H1 (cell line): ENCODE data around the gene SGMS1. TPM values are rescaled to one million over a fixed set of nuclear protein-coding genes. Genes with fewer than 3 reads are reported as not detected.

Experiments used
- CTCF ChIA-PET: fragments of 300-600 bp; sonication (Branson Sonifier 250); formaldehyde crosslinking; loops from one replicate; lab custom pipeline; 2021; ENCODE audit not compliant: partially characterized antibody; lab: Charles Lee
- POLR2A ChIA-PET: fragments of 300-600 bp; sonication (Branson Sonifier 250); formaldehyde crosslinking; loops from one replicate; lab custom pipeline; 2021; ENCODE audit warnings: inconsistent platforms; ENCODE audit not compliant: partially characterized antibody; lab: Charles Lee
- DNase-seq, 2 experiments: peaks; one replicate each; pipeline versions ENCODE4 v3.0.0 to v3.0.0-alpha.2; 2010 to 2022; ENCODE audit warnings: low spot score in 2 of 2, low read depth in 1 of 2, mixed read lengths in 1 of 2
- FAIRE-seq: peaks from 2 replicates; lab custom pipeline; 2011; peaks lifted over from hg19 to GRCh38; lab: Jason Lieb, UNC
- H2AFZ ChIP-seq: 2 replicates; pipeline ENCODE4 v1.8.1; 2012; ENCODE audit warnings: low read length, inconsistent platforms
- H2AK5ac ChIP-seq: 2 replicates; pipeline ENCODE4 v1.6.1; 2013; ENCODE audit warnings: low read depth, low read length
- H2BK120ac ChIP-seq: replicated peaks from 2 replicates; pipeline ENCODE3; 2013; ENCODE audit warnings: low read depth, low read length, inconsistent platforms
- H2BK12ac ChIP-seq: 2 replicates; pipeline ENCODE4 v1.6.1; 2013; ENCODE audit warnings: low read depth, low read length
- H2BK15ac ChIP-seq: 2 replicates; pipeline ENCODE4 v1.6.1; 2013; ENCODE audit warnings: low read length
- H2BK20ac ChIP-seq: 2 replicates; pipeline ENCODE4 v1.6.1; 2013; ENCODE audit warnings: low read length
- H2BK5ac ChIP-seq: 2 replicates; pipeline ENCODE4 v1.6.1; 2013; ENCODE audit warnings: low read depth, low read length
- H3K14ac ChIP-seq: 2 replicates; pipeline ENCODE4 v1.6.1; 2013; ENCODE audit warnings: inconsistent platforms; ENCODE audit not compliant: insufficient read length
- H3K18ac ChIP-seq: 2 replicates; pipeline ENCODE4 v1.6.1; 2013; ENCODE audit warnings: low read length; ENCODE audit errors: extremely low read depth
- H3K23ac ChIP-seq: 2 replicates; pipeline ENCODE4 v1.6.1; 2013; ENCODE audit warnings: inconsistent platforms; ENCODE audit not compliant: insufficient read length
- H3K23me2 ChIP-seq: 2 replicates; pipeline ENCODE4 v1.6.1; 2013; ENCODE audit warnings: low read depth, low read length
- H3K27ac ChIP-seq: 2 replicates; pipeline ENCODE4 v1.6.1; 2011; ENCODE audit warnings: low read depth, low read length, inconsistent platforms
- H3K27me3 ChIP-seq, 4 experiments: replicated peaks in 1 of 4; 1 replicate in 1 of 4; 2 replicates in 3 of 4; pipeline versions ENCODE4 v1.6.1 to v1.8.1; 2011 to 2013; ENCODE audit warnings: low read length in 3 of 4, mild to moderate bottlenecking in 3 of 4, inconsistent platforms in 2 of 4, mixed read lengths in 2 of 4, moderate library complexity in 1 of 4; ENCODE audit not compliant: control insufficient read depth in 3 of 4, insufficient read depth in 3 of 4; ENCODE audit errors: extremely low read depth in 1 of 4
- H3K36me3 ChIP-seq, 4 experiments: 2 replicates each; pipeline versions ENCODE4 v1.6.1 to v1.8.1; 2011 to 2013; ENCODE audit warnings: mild to moderate bottlenecking in 4 of 4, low read length in 3 of 4, moderate library complexity in 2 of 4, control low read depth in 1 of 4, inconsistent platforms in 1 of 4; ENCODE audit not compliant: insufficient read depth in 4 of 4, control insufficient read depth in 2 of 4
- H3K4ac ChIP-seq: replicated peaks from 2 replicates; pipeline ENCODE3; 2013; ENCODE audit warnings: low read length, low read depth, mixed read lengths, inconsistent platforms; ENCODE audit not compliant: insufficient read length
- H3K4me1 ChIP-seq, 4 experiments: replicated peaks in 1 of 4; 1 replicate in 1 of 4; 2 replicates in 3 of 4; pipeline versions ENCODE4 v1.6.1 to v1.8.1; 2011 to 2013; ENCODE audit warnings: low read length in 3 of 4, inconsistent platforms in 2 of 4, mixed read lengths in 1 of 4; ENCODE audit not compliant: insufficient read depth in 4 of 4, control insufficient read depth in 3 of 4
- H3K4me2 ChIP-seq, 2 experiments: 2 replicates each; pipeline versions ENCODE4 v1.6.1 to v1.8.1; 2011 to 2013; ENCODE audit warnings: low read depth in 2 of 2, low read length in 2 of 2, control low read depth in 1 of 2, inconsistent platforms in 1 of 2, mild to moderate bottlenecking in 1 of 2; ENCODE audit not compliant: insufficient read depth in 1 of 2
- H3K4me3 ChIP-seq, 4 experiments: fragments of 200-600, 300-600 bp in 1 of 4; sonication (generic), shearing (Covaris generic), sonication (Bioruptor Twin) in 1 of 4; 2 replicates each; pipeline versions ENCODE4 v1.5.1 to v1.8.1; 2011 to 2016; ENCODE audit warnings: low read length in 4 of 4, low read depth in 3 of 4, control low read depth in 2 of 4, inconsistent platforms in 2 of 4, mild to moderate bottlenecking in 2 of 4, mixed read lengths in 1 of 4, moderate library complexity in 1 of 4; ENCODE audit not compliant: insufficient read depth in 2 of 4; ENCODE audit errors: extremely low read depth in 1 of 4
- H3K56ac ChIP-seq: replicated peaks from 2 replicates; pipeline ENCODE3; 2013; ENCODE audit warnings: low read depth, mild to moderate bottlenecking, mixed read lengths, low read length, inconsistent platforms; ENCODE audit not compliant: insufficient read length
- H3K79me1 ChIP-seq: 2 replicates; pipeline ENCODE4 v1.6.1; 2013; ENCODE audit warnings: low read depth, low read length, control low read depth
- H3K79me2 ChIP-seq, 2 experiments: 2 replicates each; pipeline versions ENCODE4 v1.6.1 to v1.8.1; 2012 to 2013; ENCODE audit warnings: low read length in 2 of 2, mild to moderate bottlenecking in 2 of 2, inconsistent platforms in 1 of 2; ENCODE audit not compliant: insufficient read depth in 2 of 2, control insufficient read depth in 1 of 2
- H3K9ac ChIP-seq, 4 experiments: replicated peaks in 1 of 4; 1 replicate in 1 of 4; 2 replicates in 3 of 4; pipeline versions ENCODE4 v1.6.1 to v1.8.1; 2011 to 2013; ENCODE audit warnings: low read depth in 3 of 4, low read length in 3 of 4, control low read depth in 2 of 4, mild to moderate bottlenecking in 2 of 4, moderate library complexity in 2 of 4, inconsistent platforms in 1 of 4; ENCODE audit errors: extremely low read depth in 1 of 4
- H3K9me3 ChIP-seq, 2 experiments: 2 replicates each; pipeline versions ENCODE4 v1.6.1 to v1.8.1; 2012 to 2013; ENCODE audit warnings: mild to moderate bottlenecking in 2 of 2, moderate library complexity in 2 of 2, control low read depth in 1 of 2, inconsistent platforms in 1 of 2, low read depth in 1 of 2, low read length in 1 of 2, mixed read lengths in 1 of 2; ENCODE audit not compliant: insufficient read depth in 2 of 2
- H4K20me1 ChIP-seq, 2 experiments: replicated peaks in 1 of 2; 2 replicates each; pipeline versions ENCODE3 to v1.8.1; 2011 to 2013; ENCODE audit warnings: inconsistent platforms in 2 of 2, low read length in 2 of 2, mild to moderate bottlenecking in 1 of 2; ENCODE audit not compliant: insufficient read depth in 2 of 2, control insufficient read depth in 1 of 2
- H4K5ac ChIP-seq: 2 replicates; pipeline ENCODE4 v1.6.1; 2013; ENCODE audit warnings: low read length, low read depth, mixed read lengths, inconsistent platforms; ENCODE audit not compliant: insufficient read length
- H4K8ac ChIP-seq: 2 replicates; pipeline ENCODE4 v1.8.0; 2013; ENCODE audit warnings: mild to moderate bottlenecking, moderate library complexity, low read length, inconsistent platforms; ENCODE audit not compliant: insufficient read depth; ENCODE audit errors: extremely low read depth
- H4K91ac ChIP-seq: replicated peaks from 2 replicates; pipeline ENCODE3; 2013; ENCODE audit warnings: low read length, mixed read lengths, inconsistent platforms; ENCODE audit not compliant: insufficient read length
- ASH2L ChIP-seq: fragments of 200-600, 300-600 bp; sonication (generic); IDR thresholded peaks from one replicate; pipeline ENCODE4 v1.7.1; 2017; ENCODE audit warnings: low read length
- EGR1 ChIP-seq: IDR thresholded peaks from 2 replicates; pipeline ENCODE4 v1.6.1; 2011; ENCODE audit warnings: low read depth, low read length, borderline replicate concordance
- GTF2F1 ChIP-seq: IDR thresholded peaks from 2 replicates; pipeline ENCODE4 v1.6.1; 2012; ENCODE audit warnings: low read depth, low read length, improper control_type of control experiment, borderline replicate concordance
- JUND ChIP-seq: IDR thresholded peaks from 2 replicates; pipeline ENCODE4 v1.6.1; 2011; ENCODE audit warnings: mild to moderate bottlenecking, improper control_type of control experiment, low read length
- KDM5A ChIP-seq: fragments of 200-600 bp; IDR thresholded peaks from 2 replicates; pipeline ENCODE4 v1.7.1; 2012; ENCODE audit warnings: mild to moderate bottlenecking, low read length, inconsistent platforms, mixed read lengths
- MAFK ChIP-seq: IDR thresholded peaks from 2 replicates; pipeline ENCODE4 v1.6.1; 2012; ENCODE audit warnings: low read depth, mild to moderate bottlenecking, improper control_type of control experiment, low read length
- POLR2A ChIP-seq, 2 experiments: IDR thresholded peaks; 1 replicate in 1 of 2; 2 replicates in 1 of 2; pipeline ENCODE4 v1.6.1; 2011; ENCODE audit warnings: low read depth in 2 of 2, low read length in 2 of 2, mild to moderate bottlenecking in 2 of 2; ENCODE audit errors: control extremely low read depth in 1 of 2
- RAD21 ChIP-seq, 2 experiments: IDR thresholded peaks in 1 of 2; conservative IDR thresholded peaks in 1 of 2; 2 replicates each; pipeline ENCODE4 v1.6.1; 2011; ENCODE audit warnings: low read depth in 2 of 2, low read length in 2 of 2, improper control_type of control experiment in 1 of 2, inconsistent platforms in 1 of 2, mild to moderate bottlenecking in 1 of 2, moderate library complexity in 1 of 2
- RFX5 ChIP-seq: IDR thresholded peaks from 2 replicates; pipeline ENCODE4 v1.6.1; 2011; ENCODE audit warnings: low read depth, low read length, improper control_type of control experiment, borderline replicate concordance
- SAP30 ChIP-seq: fragments of 300-600 bp; sonication (generic); IDR thresholded peaks from 2 replicates; pipeline ENCODE4 v1.7.1; 2012; ENCODE audit warnings: low read length, moderate library complexity, mild to moderate bottlenecking, inconsistent platforms; ENCODE audit not compliant: insufficient read depth, insufficient replicate concordance
- SP1 ChIP-seq: IDR thresholded peaks from 2 replicates; pipeline ENCODE4 v1.6.1; 2011; ENCODE audit warnings: low read depth, low read length
- SP2 ChIP-seq: IDR thresholded peaks from 2 replicates; pipeline ENCODE4 v1.6.1; 2012; ENCODE audit warnings: mild to moderate bottlenecking, low read length, inconsistent platforms
- SRF ChIP-seq: IDR thresholded peaks from 2 replicates; pipeline ENCODE4 v1.6.1; 2011; ENCODE audit warnings: mild to moderate bottlenecking, low read depth, low read length, moderate library complexity
- TBP ChIP-seq: IDR thresholded peaks from 2 replicates; pipeline ENCODE4 v1.6.1; 2011; ENCODE audit warnings: low read depth, low read length, improper control_type of control experiment
- USF2 ChIP-seq: IDR thresholded peaks from 2 replicates; pipeline ENCODE4 v1.6.1; 2011; ENCODE audit warnings: low read length, improper control_type of control experiment
- WGBS, 2 experiments: shearing (Covaris generic) in 1 of 2; methylation state at CpG; one replicate each; pipeline versions ENCODE4 v1.1.6 to v1.1.7; 2013 to 2015; ENCODE audit warnings: low lambda C conversion rate in 2 of 2, mixed read lengths in 2 of 2, inconsistent platforms in 1 of 2, low coverage in 1 of 2, missing lambda C conversion rate in 1 of 2; ENCODE audit not compliant: insufficient replicate concordance in 2 of 2, insufficient coverage in 1 of 2, insufficient read length in 1 of 2; ENCODE audit errors: extremely low coverage in 1 of 2, missing lambda C conversion rate in 1 of 2; 5-methylcytosine and 5-hydroxymethylcytosine counted together
- polyA plus RNA-seq, 7 experiments: library from polyadenylated mRNA; depleted of rRNA in 3 of 7; stranded (reverse) in 5 of 7; unstranded in 2 of 7; fragments of >200 nt in 5 of 7; fragments of 200-250 nt in 2 of 7; gene quantifications; 1 replicate in 5 of 7; 2 replicates in 1 of 7; 4 replicates in 1 of 7; pipeline versions ENCODE4 v1.2.1 to v1.2.3, GENCODE V29; 2011 to 2013; ENCODE audit warnings: missing spikeins in 2 of 7, mixed read lengths in 2 of 7
- total RNA-seq: library from RNA; stranded (reverse); fragmentation: NEBNext Ultra II Directional; extraction: Animal tissue kit (Norgen Biotek cat#: 25700); gene quantifications from 2 replicates; pipeline ENCODE4 v1.2.1, GENCODE V29; 2021

SGMS1 gene
- total and polyA plus RNA-seq, 2 of the 8 experiments (the other 6 are each of a cell fraction or from before 2014, with no cell fraction given) = 6.0 to 15.6 TPM

GRCh38 chr10:50651808-50652207 lies 28.1 kb upstream of the SGMS1 start:
- no peak overlapping the region for H3K27ac ChIP-seq
- H3K18ac ChIP-seq = no peak overlapping the region
- H3K4me3 ChIP-seq = no peak overlapping the region
- no peaks in the 10 kb centered on the region for H3K79me1 ChIP-seq
- no peak overlapping the region for H2BK20ac ChIP-seq
- FAIRE-seq (no peak), DNase-seq (no peak)
- no peak overlapping the region for H3K23ac ChIP-seq
- no peak overlapping the region for H4K91ac ChIP-seq
- no peak overlapping the region for H4K8ac ChIP-seq
- CTCF ChIA-PET = interaction anchor here (1.0 to 1.6 kb wide), 3 partner anchors 17 to 91 kb away, joined by 4 to 5 read pairs (median 4); no protein-coding TSS in a partner anchor
- H2BK12ac ChIP-seq = no peak overlapping the region
- no peak overlapping the region for H3K14ac ChIP-seq
- H2BK15ac ChIP-seq = no peak overlapping the region
- no peak overlapping the region for H4K5ac ChIP-seq
- no peaks in the 10 kb centered on the region for H3K4me1 ChIP-seq
- no peak overlapping the region for H2BK5ac ChIP-seq
- POLR2A ChIA-PET = no interaction called here
- no peaks in the 10 kb centered on the region for H4K20me1 ChIP-seq
- H3K56ac ChIP-seq = no peak overlapping the region
- H3K9ac ChIP-seq = no peak overlapping the region
- H2AK5ac ChIP-seq = no peak overlapping the region
- no peak overlapping the region for H3K4ac ChIP-seq
- no peak overlapping the region for H2BK120ac ChIP-seq
- H3K79me2 ChIP-seq = no peaks in the 10 kb centered on the region
- H2AFZ ChIP-seq = no peak overlapping the region
- H3K4me2 ChIP-seq = no peak overlapping the region
- no peaks in the 10 kb centered on the region for H3K27me3 ChIP-seq
- no peak for TF ChIP-seq USF2
- TF ChIP-seq TBP = no peak
- TF ChIP-seq RFX5 = no peak
- no peak for TF ChIP-seq SP1
- TF ChIP-seq SRF = no peak
- no peak for TF ChIP-seq SAP30
- TF ChIP-seq ASH2L = no peak
- no peak for TF ChIP-seq JUND
- no peak for TF ChIP-seq GTF2F1
- no peak for TF ChIP-seq POLR2A (IDR thresholded peaks at IDR 0.05; ENCODE audit: control extremely low read depth in 1 of 2, low read depth in 2 of 2, low read length in 2 of 2)
- no peak for TF ChIP-seq RAD21 (IDR thresholded peaks at IDR 0.05 in 1 of 2, conservative IDR thresholded peaks at IDR 0.05 in 1 of 2; ENCODE audit: low read depth in 2 of 2, low read length in 2 of 2)
- no peak for TF ChIP-seq KDM5A
- no peak for TF ChIP-seq MAFK
- no peak for TF ChIP-seq EGR1
- no peak for TF ChIP-seq SP2
- WGBS, 2 experiments = 86% methylated on average over 2 of the region's 2 CpGs; no CpG with 5 or more reads in 1 of the 2 experiments
- no peaks in the 10 kb centered on the region; the same call in 1 of the 2 replicates for H3K23me2 ChIP-seq
- no peaks in the 10 kb centered on the region for H3K36me3 ChIP-seq
- H3K9me3 ChIP-seq = no peaks in the 10 kb centered on the region
